Smooth muscle cell of the umbilical artery (primary cell): ENCODE data around the gene CCL28. TPM values are rescaled to one million over a fixed set of nuclear protein-coding genes. Genes with fewer than 3 reads are reported as not detected.

Experiments
- total RNA-seq: library from RNA; depleted of rRNA; stranded (reverse); fragments of >200 nt; gene quantifications from 2 replicates; pipeline ENCODE4 v1.2.3, GENCODE V29; 2014

The CCL28 gene
- total RNA-seq = 0.59 and 1.5 TPM in 2 replicates

GRCh38 chr5:43412156-43412555 lies at the start of gene CCL28:
TSS of gene CCL28 (minus strand) at chr5:43412391. CDS start at chr5:43412316, 75 bp downstream.

Other genes with a start within 250 kb of the CCL28 start
- gene NIM1K, start 220.2 kb downstream of the CCL28 start, total RNA-seq = 0.32 and 1.2 TPM in 2 replicates
- gene HMGCS1, start 99.0 kb downstream of the CCL28 start, total RNA-seq = 144 and 189 TPM in 2 replicates
- 22.0 and 22.1 TPM in 2 replicates for gene TMEM267, start 71.5 kb upstream of the CCL28 start, total RNA-seq
- 2.4 and 4.2 TPM in 2 replicates for gene C5orf34, start 102.8 kb upstream of the CCL28 start, total RNA-seq
- gene PAIP1, start 144.7 kb upstream of the CCL28 start, total RNA-seq = 86.4 and 104 TPM in 2 replicates
- 101 and 103 TPM in 2 replicates for gene NNT, start 190.8 kb upstream of the CCL28 start, total RNA-seq